Caco-2 (cell line): ENCODE data around the gene CLRN3. TPM values are rescaled to one million over a fixed set of nuclear protein-coding genes. Genes with fewer than 3 reads are reported as not detected.

Experiments
- BruUV-seq: library from RNA; stranded (reverse); fragments of 400-500 nt; replicated peaks from 2 replicates; lab custom pipeline; 2021; lab: Mats Ljungman, UMichigan
- CTCF ChIA-PET: fragments of 300-600 bp; sonication (Branson Sonifier 250); formaldehyde crosslinking; loops from one replicate; lab custom pipeline; 2022; ENCODE audit warnings: antibody characterized with exemption; lab: Charles Lee
- POLR2A ChIA-PET: fragments of 300-600 bp; sonication (Branson Sonifier 250); formaldehyde crosslinking; loops from one replicate; lab custom pipeline; 2022; ENCODE audit warnings: antibody characterized with exemption; lab: Charles Lee
- DNase-seq, 2 experiments: peaks; one replicate each; pipeline versions ENCODE4 v3.0.0 to v3.0.0-alpha.2; 2020 to 2022
- H3K27me3 ChIP-seq: replicated peaks from 2 replicates; pipeline ENCODE4 v1.6.0; 2011; ENCODE audit warnings: low read length; ENCODE audit not compliant: control insufficient read depth, insufficient read depth
- H3K36me3 ChIP-seq: 2 replicates; pipeline ENCODE4 v1.5.1; 2011; ENCODE audit warnings: low read length; ENCODE audit not compliant: control insufficient read depth, insufficient read depth
- H3K4me1 ChIP-seq: fragments of 250-450 bp; sonication (Bioruptor Pico); 2 replicates; pipeline ENCODE4 v1.5.1; 2020; ENCODE audit warnings: mild to moderate bottlenecking
- H3K4me3 ChIP-seq: 2 replicates; pipeline ENCODE4 v1.5.1; 2011; ENCODE audit warnings: low read depth, mild to moderate bottlenecking, control low read depth, low read length
- H3K9me3 ChIP-seq: fragments of 250-450 bp; sonication (Bioruptor Pico); 2 replicates; pipeline ENCODE4 v1.5.1; 2020; ENCODE audit warnings: mild to moderate bottlenecking, moderate library complexity
- H3K27ac Mint-ChIP-seq: one replicate; pipeline ENCODE4 v1.8.0; 2022; ENCODE audit warnings: mixed read lengths; ENCODE audit not compliant: unreplicated experiment
- H3K27me3 Mint-ChIP-seq: one replicate; pipeline ENCODE4 v1.8.0; 2022; ENCODE audit warnings: mixed read lengths; ENCODE audit not compliant: insufficient read depth, unreplicated experiment
- H3K36me3 Mint-ChIP-seq: one replicate; pipeline ENCODE4 v1.8.0; 2022; ENCODE audit warnings: mild to moderate bottlenecking, mixed read lengths; ENCODE audit not compliant: insufficient read depth, unreplicated experiment
- H3K4me1 Mint-ChIP-seq: one replicate; pipeline ENCODE4 v1.8.0; 2022; ENCODE audit warnings: low read depth, mixed read lengths; ENCODE audit not compliant: unreplicated experiment
- H3K4me3 Mint-ChIP-seq: one replicate; pipeline ENCODE4 v1.8.0; 2022; ENCODE audit warnings: mild to moderate bottlenecking, moderate library complexity, mixed read lengths; ENCODE audit not compliant: unreplicated experiment
- H3K9me3 Mint-ChIP-seq: one replicate; pipeline ENCODE4 v1.8.0; 2022; ENCODE audit warnings: mixed read lengths; ENCODE audit not compliant: unreplicated experiment
- intact Hi-C: fragments of 100-400 bp; cut with micrococcal nuclease; formaldehyde crosslinking; loops from one replicate; pipeline ENCODE4 v1.10.0; 2022; ENCODE audit not compliant: unreplicated experiment
- total RNA-seq: library from RNA; stranded (reverse); gene quantifications from 2 replicates; pipeline ENCODE4 v1.2.3, GENCODE V29; 2022
- TF ChIP-seq, protein P1 (sequence below), 2 experiments: fragments of 200-600 bp in 1 of 2; IDR thresholded peaks; 1 replicate in 1 of 2; 2 replicates in 1 of 2; pipeline versions ENCODE4 v1.5.1 to v1.8.0; 2011 to 2022; ENCODE audit warnings: antibody characterized with exemption in 1 of 2, control low read depth in 1 of 2, inconsistent platforms in 1 of 2, low read depth in 1 of 2, low read length in 1 of 2, mild to moderate bottlenecking in 1 of 2, moderate library complexity in 1 of 2; ENCODE audit not compliant: insufficient read depth in 1 of 2, severe bottlenecking in 1 of 2, unreplicated experiment in 1 of 2

The CLRN3 gene
- total RNA-seq, 1 experiment from 2014 or later: 1.1 TPM

DNA sequence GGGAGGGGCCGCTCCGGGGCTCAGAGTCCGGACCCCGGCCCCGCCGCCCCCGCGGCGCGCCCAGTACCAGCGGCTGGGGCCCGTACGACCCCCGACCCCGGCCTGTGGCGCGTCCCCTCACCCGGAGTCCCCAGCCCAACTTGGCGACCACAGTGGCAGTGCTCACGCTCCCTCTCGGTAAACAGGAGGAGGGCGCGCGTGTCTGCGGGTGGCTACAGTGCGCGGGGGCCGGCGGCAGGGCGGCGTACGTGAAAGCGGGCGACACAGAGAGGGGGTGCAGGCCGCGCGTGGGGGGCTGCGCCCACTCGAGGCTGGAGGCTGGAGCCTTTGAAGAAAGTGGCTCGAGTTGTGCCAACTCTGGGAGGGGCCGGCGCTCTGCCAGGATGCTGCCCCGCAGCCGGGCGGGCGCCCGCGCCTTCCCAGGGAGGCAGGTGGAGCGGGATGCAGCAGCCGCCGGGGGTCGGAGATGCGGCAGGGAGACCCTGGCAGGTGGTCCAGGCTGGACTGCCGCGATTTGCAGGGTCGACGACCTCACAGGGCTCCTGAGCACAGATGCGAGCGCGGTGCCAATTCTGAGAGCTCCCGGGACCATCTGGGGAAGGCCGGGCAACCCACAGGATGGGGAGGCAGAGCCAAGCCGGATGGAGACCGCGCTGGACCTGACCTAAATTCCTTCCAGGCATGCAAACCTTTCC lies 14.8 kb upstream of the CLRN3 start:
- Mint-ChIP-seq H3K9me3 (no peaks in the 10 kb centered on the region), H3K36me3 (peaks cover 5% of the 10 kb centered on the region), H3K4me1 (peaks cover 9% of the 10 kb centered on the region), H3K4me3 (peak overlapping the region; percentile 30), H3K27me3 (peaks cover 11% of the 10 kb centered on the region), H3K27ac (no peak overlapping the region)
- peak in 1 of 2 experiments; percentile 10 for DNase-seq
- TF ChIP-seq, protein P1, sequence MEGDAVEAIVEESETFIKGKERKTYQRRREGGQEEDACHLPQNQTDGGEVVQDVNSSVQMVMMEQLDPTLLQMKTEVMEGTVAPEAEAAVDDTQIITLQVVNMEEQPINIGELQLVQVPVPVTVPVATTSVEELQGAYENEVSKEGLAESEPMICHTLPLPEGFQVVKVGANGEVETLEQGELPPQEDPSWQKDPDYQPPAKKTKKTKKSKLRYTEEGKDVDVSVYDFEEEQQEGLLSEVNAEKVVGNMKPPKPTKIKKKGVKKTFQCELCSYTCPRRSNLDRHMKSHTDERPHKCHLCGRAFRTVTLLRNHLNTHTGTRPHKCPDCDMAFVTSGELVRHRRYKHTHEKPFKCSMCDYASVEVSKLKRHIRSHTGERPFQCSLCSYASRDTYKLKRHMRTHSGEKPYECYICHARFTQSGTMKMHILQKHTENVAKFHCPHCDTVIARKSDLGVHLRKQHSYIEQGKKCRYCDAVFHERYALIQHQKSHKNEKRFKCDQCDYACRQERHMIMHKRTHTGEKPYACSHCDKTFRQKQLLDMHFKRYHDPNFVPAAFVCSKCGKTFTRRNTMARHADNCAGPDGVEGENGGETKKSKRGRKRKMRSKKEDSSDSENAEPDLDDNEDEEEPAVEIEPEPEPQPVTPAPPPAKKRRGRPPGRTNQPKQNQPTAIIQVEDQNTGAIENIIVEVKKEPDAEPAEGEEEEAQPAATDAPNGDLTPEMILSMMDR (IDR thresholded peaks at IDR 0.05; ENCODE audit: insufficient read depth in 1 of 2, low read depth in 1 of 2, low read length in 1 of 2, severe bottlenecking in 1 of 2, unreplicated experiment in 1 of 2): no peak
- Histone ChIP-seq H3K27me3 (no peaks in the 10 kb centered on the region), H3K36me3 (no peaks in the 10 kb centered on the region), H3K9me3 (no peaks in the 10 kb centered on the region), H3K4me1 (peaks cover 23% of the 10 kb centered on the region), H3K4me3 (peak overlapping the region; percentile 54)
- POLR2A ChIA-PET: no interaction called here
- CTCF ChIA-PET: interaction anchor here (0.6 to 2.0 kb wide), 9 partner anchors 27 to 249 kb away, joined by 3 to 21 read pairs (median 3); no protein-coding TSS in a partner anchor
- BruUV-seq: no TSS peak
- intact Hi-C loops: loop anchor here (1.0 kb wide), 1 partner anchor 67 kb away; no protein-coding TSS in a partner anchor

DNA sequence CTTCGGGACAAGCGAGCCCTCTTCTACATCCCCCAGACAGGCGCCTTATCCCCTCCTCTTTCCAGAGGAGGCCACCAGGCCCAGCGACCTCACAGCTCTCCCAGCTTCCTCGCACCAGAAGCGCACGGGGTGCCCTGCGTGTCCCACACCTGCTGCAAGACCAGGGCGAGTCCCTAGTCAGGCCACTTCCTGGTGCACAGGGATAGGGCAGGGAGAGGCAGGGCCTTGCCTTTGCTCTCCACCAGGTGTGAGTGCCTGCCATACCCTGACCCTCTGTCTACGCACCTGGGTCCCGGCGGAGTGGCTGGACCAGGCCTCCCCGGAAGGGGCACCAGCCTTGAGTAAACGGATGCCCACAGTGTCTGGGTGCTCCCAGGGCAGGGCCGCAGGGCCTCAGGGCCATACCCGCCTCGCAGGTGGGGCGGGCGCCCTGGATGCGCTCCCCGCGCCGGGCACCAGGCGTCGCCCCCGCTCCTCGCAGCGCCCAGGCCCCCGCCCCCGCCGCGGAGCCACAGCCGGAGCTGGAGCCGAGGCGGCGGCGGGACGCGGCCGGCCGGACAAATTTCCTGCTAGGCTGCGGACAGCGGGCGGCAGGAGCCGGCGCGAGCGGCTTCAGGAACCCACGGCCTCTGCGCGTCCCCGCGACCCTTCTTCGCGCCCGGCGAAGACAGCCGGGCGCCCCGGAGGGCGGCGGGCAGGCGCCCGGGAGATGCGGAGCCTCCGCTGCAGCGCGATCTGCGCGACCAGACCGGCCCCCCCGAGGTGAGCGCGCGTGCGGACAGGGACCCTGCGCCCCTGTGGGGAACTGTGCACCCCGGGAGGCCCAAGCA lies 14.0 kb upstream of the CLRN3 start, which contains the start of gene PTPRE:
PTPRE (plus strand) TSS at position 556 of the 830 bp plus-strand sequence. CDS start 133,779 bp downstream, outside the sequence.
- peaks cover 11% of the 10 kb centered on the region for H3K27me3 Mint-ChIP-seq
- POLR2A ChIA-PET: no interaction called here

More for the DNA sequence above, 14.0 kb upstream of the CLRN3 start, which contains the start of gene PTPRE:
- CTCF ChIA-PET: interaction anchor here (0.6 to 2.0 kb wide), 9 partner anchors 28 to 250 kb away, joined by 3 to 21 read pairs (median 3); no protein-coding TSS in a partner anchor
- H3K9me3 Mint-ChIP-seq: no peaks in the 10 kb centered on the region
- peaks cover 23% of the 10 kb centered on the region for H3K4me1 ChIP-seq
- H3K4me1 Mint-ChIP-seq: peaks cover 9% of the 10 kb centered on the region
- BruUV-seq: no TSS peak
- peak within 1 kb of the TSS; percentile 30 for H3K4me3 Mint-ChIP-seq
- no peaks in the 10 kb centered on the region for H3K36me3 ChIP-seq
- H3K4me3 ChIP-seq: peak within 1 kb of the TSS; percentile 54
- H3K27me3 ChIP-seq: no peaks in the 10 kb centered on the region
- H3K9me3 ChIP-seq: no peaks in the 10 kb centered on the region; the same call in 1 of the 2 replicates
- peak; percentile 56 to 86 for DNase-seq
- peaks cover 5% of the 10 kb centered on the region for H3K36me3 Mint-ChIP-seq
- intact Hi-C loops: loop anchor here (1.0 kb wide), 3 partner anchors 33 to 163 kb away; no protein-coding TSS in a partner anchor
- no peak within 1 kb of the TSS for H3K27ac Mint-ChIP-seq
- TF ChIP-seq, protein P1 (IDR thresholded peaks at IDR 0.05; ENCODE audit: insufficient read depth in 1 of 2, low read depth in 1 of 2, low read length in 1 of 2, severe bottlenecking in 1 of 2, unreplicated experiment in 1 of 2): peak; percentile 39 to 89
